ENCODE measurements around the gene MVB12B.

DNA sequence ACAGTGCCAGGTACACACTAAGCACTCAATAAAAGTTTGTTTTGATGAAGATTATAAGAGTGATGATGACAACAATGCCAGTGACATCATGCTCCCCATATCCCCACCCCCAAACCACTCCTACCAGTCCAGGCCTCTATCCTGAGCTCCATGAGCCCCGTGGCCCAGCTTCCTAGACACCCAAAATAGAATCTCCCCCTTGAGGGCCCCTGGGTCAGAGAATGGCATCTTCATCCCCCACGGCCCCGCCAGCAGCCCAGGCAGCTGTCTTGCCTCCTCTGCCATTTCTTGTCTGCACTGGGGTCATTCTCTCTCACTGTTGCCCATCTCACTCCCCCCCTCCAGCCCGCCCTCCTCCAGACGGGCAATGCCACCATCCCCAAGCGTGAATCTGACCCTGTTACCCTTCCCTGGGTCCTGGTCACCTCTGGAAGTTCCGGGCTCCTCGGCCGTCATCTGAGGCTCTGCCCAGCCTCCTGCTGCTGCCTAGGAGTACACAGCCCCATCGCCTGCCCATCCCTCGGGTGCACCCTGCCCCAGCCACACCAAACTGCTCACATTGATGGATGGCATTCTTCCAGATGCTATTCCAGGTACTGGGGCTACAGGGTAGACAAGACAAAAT, 210.3 kb downstream of the MVB12B start:
- TF ChIP-seq CTCF (IDR thresholded peaks at IDR 0.05; ENCODE audit: control extremely low read depth in 1 of 3, insufficient read depth in 1 of 3, low read depth in 1 of 3, low read length in 3 of 3) (no peak), RNF2 (IDR thresholded peaks at IDR 0.05; ENCODE audit: borderline replicate concordance, low read depth, low read length, missing control alignments, poor library complexity, severe bottlenecking) (no peak), SIX5 (IDR thresholded peaks at IDR 0.05; ENCODE audit: low read depth, low read length) (no peak), POLR2A (IDR thresholded peaks at IDR 0.05; ENCODE audit: control extremely low read depth in 1 of 2, low read depth in 2 of 2, low read length in 2 of 2) (no peak), CBX5 (IDR thresholded peaks at IDR 0.05; ENCODE audit: low read depth, low read length) (no peak), EZH2 (IDR thresholded peaks at IDR 0.05; ENCODE audit: low read depth, low read length, severe bottlenecking) (no peak), MAX (IDR thresholded peaks at IDR 0.05) (no peak), TBP (IDR thresholded peaks at IDR 0.05; ENCODE audit: low read depth, low read length) (no peak), ATF3 (IDR thresholded peaks at IDR 0.05; ENCODE audit: insufficient read depth, low read depth, low read length) (no peak), POLR2AphosphoS5 (IDR thresholded peaks at IDR 0.05; ENCODE audit: low read depth, low read length) (no peak), JUN (IDR thresholded peaks at IDR 0.05; ENCODE audit: low read depth, low read length) (no peak), RAD21 (IDR thresholded peaks at IDR 0.05 in 1 of 2, conservative IDR thresholded peaks at IDR 0.05 in 1 of 2; ENCODE audit: low read depth in 2 of 2, low read length in 2 of 2) (no peak), TEAD4 (IDR thresholded peaks at IDR 0.05; ENCODE audit: low read depth, low read length) (no peak)
